Iris pigment epithelial cell (primary cell): Measurements from ENCODE around the gene PMAIP1.
A peak's percentile ranks its signal among the peaks of the same experiment; 100 is the strongest.
"Not testable (repeated sequence)": the region's sequence is repeated elsewhere in the genome, so short reads cannot be mapped to it uniquely, and the experiment has no call there.

Experiments
- DNase-seq: peaks from one replicate; pipeline ENCODE4 v3.0.0-alpha.2; 2011; ENCODE audit warnings: low read depth

The PMAIP1 gene

GRCh38 chr18:59899298-59900221 is at the start of gene PMAIP1:
Gene PMAIP1, plus strand, starts transcription at chr18:59899996. Its CDS starts 182 bp downstream, at chr18:59900178.
- DNase-seq, result peak; percentile 94

- no peak for DNase-seq
These were observed 47.9 kb upstream of the PMAIP1 start for GRCh38 chr18:59851784-59852399.

GRCh38 chr18:59852548-59852947 is 47.2 kb upstream of the PMAIP1 start:
- DNase-seq, result no peak

- DNase-seq, result no peak
These were observed 46.4 kb upstream of the PMAIP1 start for GRCh38 chr18:59853380-59853779.

- DNase-seq, result not testable (repeated sequence)
These were observed 45.8 kb upstream of the PMAIP1 start for GRCh38 chr18:59853988-59854387.

GRCh38 chr18:59861009-59861408 is 38.8 kb upstream of the PMAIP1 start:
- DNase-seq, result peak; percentile 60

- no peak for DNase-seq
These were observed 37.6 kb upstream of the PMAIP1 start for GRCh38 chr18:59861963-59862819.

- peak; percentile 20 for DNase-seq
These were observed 34.4 kb upstream of the PMAIP1 start for GRCh38 chr18:59865241-59865986.

- no peak for DNase-seq
These were observed 33.1 kb upstream of the PMAIP1 start for GRCh38 chr18:59866551-59867269.

- DNase-seq, result peak; percentile 20
These were observed 32.3 kb upstream of the PMAIP1 start for GRCh38 chr18:59867337-59868104.

GRCh38 chr18:59870623-59871130 is 29.1 kb upstream of the PMAIP1 start:
- peak; percentile 63 for DNase-seq

- DNase-seq, result no peak
These were observed 28.0 kb upstream of the PMAIP1 start for GRCh38 chr18:59871711-59872362.

- DNase-seq, result no peak
These were observed 26.2 kb upstream of the PMAIP1 start for GRCh38 chr18:59873641-59874040.

GRCh38 chr18:59874166-59874565 is 25.6 kb upstream of the PMAIP1 start:
- peak; percentile 95 for DNase-seq

- DNase-seq, result no peak
These were observed 23.5 kb upstream of the PMAIP1 start for GRCh38 chr18:59876310-59876626.

GRCh38 chr18:59877361-59877760 is 22.4 kb upstream of the PMAIP1 start:
- no peak for DNase-seq

- peak; percentile 67 for DNase-seq
These were observed 21.2 kb upstream of the PMAIP1 start for GRCh38 chr18:59878644-59879043.

- peak; percentile 78 for DNase-seq
These were observed 17.8 kb upstream of the PMAIP1 start for GRCh38 chr18:59881728-59882656.
